Right ventricle myocardium inferior (tissue), 1 donor: ENCODE results near the gene MZF1. TPM values are rescaled to one million over a fixed set of nuclear protein-coding genes. Genes with fewer than 3 reads are reported as not detected.
A peak's percentile ranks its signal among the peaks of the same experiment; 100 is the strongest.

ENCODE experiments used
- ATAC-seq: fragments of 200-7000 bp; cut with Tn5 transposase; one replicate; pipeline ENCODE4 v1.9.1; 2020; ENCODE audit warnings: mild to moderate bottlenecking, moderate library complexity
- DNase-seq: peaks from one replicate; pipeline ENCODE4 v3.0.0; 2021; ENCODE audit errors: missing footprints
- intact Hi-C: fragments of 100-400 bp; cut with DNase I; formaldehyde crosslinking; loops from one replicate; pipeline ENCODE4 v1.11.0; 2022
- microRNA-seq: library from miRNA; unstranded; fragments of <30 nt; microRNA quantifications from one replicate; pipeline ENCODE4 v1.2.0, GENCODE V29; 2020
- total RNA-seq: library from RNA; stranded (reverse); fragmentation: NEBNext Ultra II Directional; extraction: Animal tissue kit (Norgen Biotek cat#: 25700); gene quantifications from one replicate; pipeline ENCODE4 v1.2.1, GENCODE V29; 2021
- donor health status: DM: no; HTN: yes; CAD: no; lungs with severe emphysema.

MZF1 gene
- total RNA-seq, 1 donor from 2014 or later = 10.0 TPM

GRCh38 chr19:58520257-58520599 lies 52.9 kb downstream of the MZF1 start:
- no peak for DNase-seq
- ATAC-seq = peak; percentile 47
- intact Hi-C loops = loop anchor here (1.0 kb wide), 1 partner anchor 23 kb away; no protein-coding TSS in a partner anchor

GRCh38 chr19:58519355-58520256 lies 53.5 kb downstream of the MZF1 start, which contains the start of gene ZBTB45:
Gene ZBTB45 (minus strand): TSS chr19:58519810. CDS start chr19:58517673, 2,137 bp downstream.
- ATAC-seq = peak; percentile 94
- intact Hi-C loops = loop anchor here (1.0 to 2.0 kb wide), 2 partner anchors 24 to 55 kb away; no protein-coding TSS in a partner anchor
- DNase-seq = peak; percentile 95

GRCh38 chr19:58519087-58519354 lies 54.1 kb downstream of the MZF1 start:
- peak; percentile 62 for ATAC-seq
- intact Hi-C loops = loop anchor here (2.0 kb wide), 1 partner anchor 56 kb away; no protein-coding TSS in a partner anchor
- peak; percentile 78 for DNase-seq

GRCh38 chr19:58518256-58519086 lies 54.7 kb downstream of the MZF1 start:
- intact Hi-C loops = loop anchor here (2.0 kb wide), 1 partner anchor 56 kb away; no protein-coding TSS in a partner anchor
- DNase-seq = no peak
- no peak for ATAC-seq

- DNase-seq (no peak), ATAC-seq (no peak)
- intact Hi-C loops = no loop called here
These were observed 55.9 kb downstream of the MZF1 start for GRCh38 chr19:58516964-58517833.

- intact Hi-C loops = no loop called here
- DNase-seq (no peak), ATAC-seq (no peak)
These were observed 56.8 kb downstream of the MZF1 start for GRCh38 chr19:58516246-58516836.

- intact Hi-C loops = no loop called here
- ATAC-seq = no peak
- no peak for DNase-seq
These were observed 57.9 kb downstream of the MZF1 start for GRCh38 chr19:58515259-58515658.

GRCh38 chr19:58514564-58515022 lies 58.5 kb downstream of the MZF1 start:
- no peak for ATAC-seq
- DNase-seq = no peak
- intact Hi-C loops = no loop called here

GRCh38 chr19:58513694-58514563 lies 59.2 kb downstream of the MZF1 start:
- peak; percentile 95 for DNase-seq
- peak; percentile 93 for ATAC-seq
- intact Hi-C loops = no loop called here

GRCh38 chr19:58513213-58513693 lies 59.9 kb downstream of the MZF1 start:
- ATAC-seq (peak; percentile 2), DNase-seq (no peak)
- intact Hi-C loops = no loop called here

Small RNA genes lying within 50 kb of the gene (microRNA-seq; reads per million reads assigned to microRNA genes)
- not detected for gene MIR6807

Other genes with a start within 250 kb of the MZF1 start
- gene ZSCAN22, start 246.3 kb downstream of the MZF1 start, total RNA-seq = 1.8 TPM
- 3.9 TPM for gene A1BG, start 219.8 kb downstream of the MZF1 start, total RNA-seq
- 0.19 TPM for gene ZNF497, start 210.6 kb downstream of the MZF1 start, total RNA-seq
- gene ZNF837, start 192.3 kb downstream of the MZF1 start, total RNA-seq = 0.22 TPM
- gene RPS5, start 186.1 kb downstream of the MZF1 start, total RNA-seq = 551 TPM
- not detected for gene RNF225, start 177.7 kb downstream of the MZF1 start, total RNA-seq
- 15.8 TPM for gene ZNF584, start 164.7 kb downstream of the MZF1 start, total RNA-seq
- gene ZNF132, start 133.2 kb downstream of the MZF1 start, total RNA-seq = 5.1 TPM
- gene ZNF324B, start 121.7 kb downstream of the MZF1 start, total RNA-seq = 3.2 TPM
- gene ZNF324, start 106.3 kb downstream of the MZF1 start, total RNA-seq = 4.3 TPM
- 3.9 TPM for gene ZNF446, start 97.0 kb downstream of the MZF1 start, total RNA-seq
- 3.2 TPM for gene SLC27A5, start 61.3 kb downstream of the MZF1 start, total RNA-seq
- 9.9 TPM for gene ZBTB45, start 53.5 kb downstream of the MZF1 start, total RNA-seq
- 143 TPM for gene TRIM28, start 29.3 kb downstream of the MZF1 start, total RNA-seq
- 123 TPM for gene CHMP2A, start 18.2 kb downstream of the MZF1 start, total RNA-seq
- gene UBE2M, start 14.7 kb downstream of the MZF1 start, total RNA-seq = 130 TPM